Thyroid gland (tissue), 4 donors: ENCODE data around the gene RNF144A. TPM values are rescaled to one million over a fixed set of nuclear protein-coding genes. Genes with fewer than 3 reads are reported as not detected.

ENCODE experiments used
- DNase-seq, 2 donors: peaks; one replicate each; pipeline ENCODE4 v3.0.0-alpha.2; 2019
- H3K27ac ChIP-seq, 3 donors: fragments of 200-600 bp; sonication (generic); 1 replicate in 2 of 3; 2 replicates in 1 of 3; pipeline ENCODE4 v1.5.1; 2016 to 2019; ENCODE audit warnings: mild to moderate bottlenecking in 1 of 3, moderate library complexity in 1 of 3
- H3K27me3 ChIP-seq: fragments of 200-600 bp; sonication (generic); one replicate; pipeline ENCODE4 v1.5.1; 2019
- H3K36me3 ChIP-seq, 2 donors: fragments of 200-600 bp; sonication (generic); one replicate each; pipeline ENCODE4 v1.5.1; 2016 to 2019
- H3K4me1 ChIP-seq, 2 donors: fragments of 200-600 bp; sonication (generic); one replicate each; pipeline ENCODE4 v1.5.1; 2017 to 2019
- H3K4me3 ChIP-seq, 3 donors: fragments of 200-600 bp; sonication (generic); replicated peaks in 1 of 3; 1 replicate in 2 of 3; 2 replicates in 1 of 3; pipeline ENCODE4 v1.5.1; 2016; ENCODE audit warnings: mild to moderate bottlenecking in 1 of 3
- H3K9me3 ChIP-seq: fragments of 200-600 bp; sonication (generic); one replicate; pipeline ENCODE4 v1.5.1; 2017
- POLR2A ChIP-seq, 2 donors: fragments of 450-650 bp; IDR thresholded peaks; one replicate each; pipeline ENCODE4 v1.6.1; 2017; ENCODE audit warnings: antibody characterized with exemption in 2 of 2, mild to moderate bottlenecking in 2 of 2, moderate library complexity in 1 of 2
- WGBS, 2 donors: methylation state at CpG; one replicate each; pipeline ENCODE4 v1.1.5; 2017; 5-methylcytosine and 5-hydroxymethylcytosine counted together
- intact Hi-C: fragments of 100-400 bp; cut with DNase I; formaldehyde crosslinking; loops from one replicate; pipeline ENCODE4 v1.15.1; 2023
- total RNA-seq, 4 donors: library from RNA; depleted of rRNA; stranded (reverse); fragments of >200 nt; gene quantifications; one replicate each; pipeline ENCODE4 v1.2.3, GENCODE V29; 2016
- TF ChIP-seq, protein P1 (sequence below), 6 experiments: fragments of 200-600 bp in 3 of 6; fragments of 450-650 bp in 3 of 6; sonication (generic) in 3 of 6; IDR thresholded peaks; one replicate each; pipeline ENCODE4 v1.5.1; 2016 to 2019; ENCODE audit warnings: antibody characterized with exemption in 6 of 6, mild to moderate bottlenecking in 2 of 6, inconsistent platforms in 1 of 6, moderate library complexity in 1 of 6

The RNF144A gene
- total RNA-seq, 4 donors from 2014 or later: 8.0 to 12.2 (median 10.6) TPM

DNA sequence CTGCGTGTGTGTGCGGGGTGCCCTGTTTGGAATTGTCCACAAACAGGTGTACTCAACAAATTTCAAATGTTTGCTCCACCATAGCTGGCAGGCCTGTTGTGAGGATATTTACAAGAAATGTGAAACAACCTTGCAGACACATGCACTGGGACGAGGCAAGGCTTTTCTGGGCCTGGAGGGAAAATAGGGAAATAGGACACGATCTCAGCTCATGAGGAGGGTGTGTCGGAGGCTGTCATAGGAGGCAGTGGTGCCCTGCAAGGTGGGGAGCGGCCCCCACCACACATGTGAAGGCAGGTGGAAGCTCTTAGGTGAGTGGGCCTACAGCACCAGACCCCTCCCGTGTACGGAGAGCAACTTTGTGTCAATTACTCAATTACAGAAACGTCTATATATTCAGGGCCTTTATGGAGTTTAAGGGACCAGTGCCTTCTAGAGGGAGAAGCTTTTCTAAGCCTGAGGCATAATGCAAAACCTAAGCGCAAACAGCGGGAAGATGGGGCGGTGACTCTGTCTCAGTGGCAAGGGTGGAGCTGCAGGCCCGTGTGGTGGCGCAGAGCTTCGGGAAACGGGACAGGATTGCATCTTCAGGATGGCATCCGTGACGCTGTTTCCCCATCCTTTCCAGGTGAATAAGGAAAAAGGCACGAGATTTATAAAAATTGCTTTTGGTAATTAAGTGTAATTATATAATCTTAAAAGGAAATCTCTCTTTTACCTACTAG lies 48.0 kb downstream of the RNF144A start:
- no peak overlapping the region for H3K27ac ChIP-seq
- TF ChIP-seq, protein P1, sequence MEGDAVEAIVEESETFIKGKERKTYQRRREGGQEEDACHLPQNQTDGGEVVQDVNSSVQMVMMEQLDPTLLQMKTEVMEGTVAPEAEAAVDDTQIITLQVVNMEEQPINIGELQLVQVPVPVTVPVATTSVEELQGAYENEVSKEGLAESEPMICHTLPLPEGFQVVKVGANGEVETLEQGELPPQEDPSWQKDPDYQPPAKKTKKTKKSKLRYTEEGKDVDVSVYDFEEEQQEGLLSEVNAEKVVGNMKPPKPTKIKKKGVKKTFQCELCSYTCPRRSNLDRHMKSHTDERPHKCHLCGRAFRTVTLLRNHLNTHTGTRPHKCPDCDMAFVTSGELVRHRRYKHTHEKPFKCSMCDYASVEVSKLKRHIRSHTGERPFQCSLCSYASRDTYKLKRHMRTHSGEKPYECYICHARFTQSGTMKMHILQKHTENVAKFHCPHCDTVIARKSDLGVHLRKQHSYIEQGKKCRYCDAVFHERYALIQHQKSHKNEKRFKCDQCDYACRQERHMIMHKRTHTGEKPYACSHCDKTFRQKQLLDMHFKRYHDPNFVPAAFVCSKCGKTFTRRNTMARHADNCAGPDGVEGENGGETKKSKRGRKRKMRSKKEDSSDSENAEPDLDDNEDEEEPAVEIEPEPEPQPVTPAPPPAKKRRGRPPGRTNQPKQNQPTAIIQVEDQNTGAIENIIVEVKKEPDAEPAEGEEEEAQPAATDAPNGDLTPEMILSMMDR (IDR thresholded peaks at IDR 0.05): no peak
- no peak for TF ChIP-seq POLR2A (IDR thresholded peaks at IDR 0.05)
- WGBS, 2 donors: 96% methylated on average over 19 of the region's 19 CpGs
- peaks cover 9 to 10% of the 10 kb centered on the region in 2 donors for H3K4me1 ChIP-seq
- no peaks in the 10 kb centered on the region for H3K36me3 ChIP-seq
- no peaks in the 10 kb centered on the region for H3K9me3 ChIP-seq
- H3K27me3 ChIP-seq: no peaks in the 10 kb centered on the region
- H3K4me3 ChIP-seq: no peak overlapping the region
- no peak for DNase-seq
- intact Hi-C loops: no loop called here

DNA sequence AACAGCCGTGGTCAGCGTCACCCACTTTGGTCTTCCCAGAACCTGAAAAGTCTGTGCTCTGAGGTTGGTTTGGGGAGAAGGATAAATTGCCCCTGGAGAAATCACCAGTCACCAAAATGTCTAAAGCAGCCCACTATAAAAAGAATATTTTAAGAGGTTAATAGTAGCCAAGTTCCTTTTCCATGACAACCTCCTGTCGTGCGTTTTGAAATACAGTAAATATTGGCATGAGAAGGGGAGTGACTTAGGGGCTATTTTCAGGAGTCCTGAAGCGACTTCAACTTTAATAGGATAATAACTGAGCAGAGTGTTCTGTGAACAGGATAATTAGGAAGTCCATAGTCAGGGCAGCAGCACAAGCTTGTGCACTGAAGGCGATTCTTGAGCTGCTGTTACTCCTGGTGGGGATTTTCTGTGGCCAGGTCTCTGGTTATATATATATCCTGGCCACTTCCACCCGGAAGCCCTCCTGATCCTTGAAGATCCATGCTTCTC lies 49.3 kb downstream of the RNF144A start:
- Histone ChIP-seq H3K9me3 (no peaks in the 10 kb centered on the region), H3K4me1 (no peaks in the 10 kb centered on the region), H3K27me3 (no peaks in the 10 kb centered on the region), H3K36me3 (no peaks in the 10 kb centered on the region), H3K4me3 (no peak overlapping the region), H3K27ac (no peak overlapping the region)
- intact Hi-C loops: no loop called here
- 81 to 86% methylated on average over 7 of the region's 7 CpGs for WGBS, 2 donors
- TF ChIP-seq POLR2A (IDR thresholded peaks at IDR 0.05): no peak
- TF ChIP-seq, protein P1 (IDR thresholded peaks at IDR 0.05): no peak
- DNase-seq: no peak

DNA sequence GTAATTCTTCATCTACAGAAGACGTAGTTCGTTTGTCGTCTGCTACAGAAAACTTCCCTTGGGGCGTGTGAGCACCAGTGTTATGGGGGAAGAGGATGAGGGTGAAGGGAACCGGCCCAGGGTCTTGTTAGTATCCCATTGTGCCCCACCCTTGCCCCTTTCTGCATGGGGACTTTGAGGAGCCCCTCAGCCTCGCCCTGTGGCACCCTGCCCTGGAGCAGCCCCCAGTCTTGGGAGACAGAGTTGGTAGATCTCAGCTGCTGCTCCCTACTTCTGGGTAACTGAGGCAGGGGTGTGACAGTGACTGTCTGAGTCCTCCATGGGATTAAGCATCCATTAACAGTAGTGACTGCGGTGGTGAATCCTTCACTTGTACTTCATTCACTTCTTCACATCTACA lies 50.1 kb downstream of the RNF144A start:
- Histone ChIP-seq H3K9me3 (no peaks in the 10 kb centered on the region), H3K36me3 (no peaks in the 10 kb centered on the region), H3K4me1 (no peaks in the 10 kb centered on the region), H3K27me3 (no peaks in the 10 kb centered on the region), H3K4me3 (no peak overlapping the region), H3K27ac (no peak overlapping the region)
- 73 to 92% methylated on average over 7 of the region's 7 CpGs for WGBS, 2 donors
- intact Hi-C loops: no loop called here
- no peak for TF ChIP-seq POLR2A (IDR thresholded peaks at IDR 0.05)
- TF ChIP-seq, protein P1 (IDR thresholded peaks at IDR 0.05): no peak
- no peak for DNase-seq

DNA sequence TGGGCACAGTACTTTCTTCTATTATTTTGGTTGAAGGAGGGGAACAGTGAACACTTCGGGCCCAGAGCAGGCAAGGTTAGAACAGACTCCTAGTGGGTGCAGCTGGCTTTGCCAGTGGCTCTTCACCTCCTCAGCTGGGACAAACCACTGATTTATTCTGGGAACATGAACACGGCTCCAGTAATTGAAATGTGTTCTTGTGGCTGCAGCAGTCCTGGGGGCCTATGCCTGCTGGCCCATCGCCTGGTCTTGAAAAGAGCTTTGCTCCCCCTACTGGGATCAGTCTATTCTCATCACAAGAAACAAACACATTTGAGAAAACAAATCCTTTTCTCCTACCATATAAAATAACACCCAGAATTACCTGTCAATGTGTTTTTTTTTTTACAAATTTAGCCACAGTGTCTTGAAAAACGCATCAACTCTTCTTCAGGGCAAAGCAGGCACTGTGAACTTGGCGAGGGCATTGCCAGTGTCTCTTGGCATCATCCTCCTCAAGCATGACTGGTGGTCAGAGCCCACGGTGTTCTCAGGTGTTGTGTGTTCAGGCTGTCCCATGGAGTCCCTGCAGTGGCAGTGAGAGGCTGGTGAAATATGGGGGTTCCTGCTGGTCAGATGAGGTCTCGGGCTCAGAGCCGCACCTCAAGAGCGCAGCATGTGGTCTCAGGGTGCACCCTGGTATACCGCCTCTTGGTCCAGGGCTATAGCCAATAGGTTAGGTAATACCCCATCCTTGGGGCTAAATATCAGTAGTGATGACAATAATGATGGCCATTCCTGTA lies 51.3 kb downstream of the RNF144A start:
- TF ChIP-seq, protein P1 (IDR thresholded peaks at IDR 0.05): no peak
- TF ChIP-seq POLR2A (IDR thresholded peaks at IDR 0.05): no peak
- Histone ChIP-seq H3K36me3 (no peaks in the 10 kb centered on the region), H3K27ac (no peak overlapping the region), H3K27me3 (no peaks in the 10 kb centered on the region), H3K9me3 (no peaks in the 10 kb centered on the region), H3K4me3 (no peak overlapping the region), H3K4me1 (no peaks in the 10 kb centered on the region)
- DNase-seq: peak; percentile 16 to 21
- WGBS, 2 donors: 83 to 89% methylated on average over 10 of the region's 10 CpGs
- intact Hi-C loops: no loop called here

DNA sequence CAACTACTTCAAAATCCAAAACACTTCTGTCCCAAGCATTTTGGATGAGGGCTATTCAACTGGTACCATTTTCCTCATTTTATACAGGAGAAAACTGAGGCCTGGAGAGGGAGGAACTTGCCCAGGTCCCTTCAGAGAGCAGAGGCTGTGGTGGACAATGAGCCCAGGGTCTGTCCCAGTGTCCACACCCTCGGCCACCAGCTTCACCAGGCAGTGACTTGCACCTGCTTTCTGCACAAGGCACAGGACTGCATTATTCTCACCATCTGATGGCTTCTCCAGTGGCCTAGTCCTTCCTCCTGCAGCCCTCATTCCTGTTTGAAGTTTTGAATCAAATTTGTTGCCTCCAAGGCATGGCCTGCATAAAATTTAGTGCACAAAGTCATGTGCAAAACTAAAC lies 53.3 kb downstream of the RNF144A start:
- TF ChIP-seq, protein P1 (IDR thresholded peaks at IDR 0.05): no peak
- TF ChIP-seq POLR2A (IDR thresholded peaks at IDR 0.05): no peak
- WGBS, 2 donors: 82 to 100% methylated on average over 1 of the region's 1 CpG

More for the DNA sequence above, 53.3 kb downstream of the RNF144A start:
- H3K27ac ChIP-seq: no peak overlapping the region
- H3K36me3 ChIP-seq: no peaks in the 10 kb centered on the region
- H3K27me3 ChIP-seq: no peaks in the 10 kb centered on the region
- H3K9me3 ChIP-seq: no peaks in the 10 kb centered on the region
- no peaks in the 10 kb centered on the region for H3K4me1 ChIP-seq
- intact Hi-C loops: loop anchor here (5.0 kb wide), 1 partner anchor 43 kb away; no protein-coding TSS in a partner anchor
- H3K4me3 ChIP-seq: no peak overlapping the region
- no peak for DNase-seq
